Neuronal stem cell (in vitro differentiated cells): ENCODE data around the gene GRM7.

ENCODE experiments used
- DNase-seq: peaks from one replicate; pipeline ENCODE4 v3.0.0-alpha.2; 2013; ENCODE audit warnings: low spot score
- H2AFZ ChIP-seq: one replicate; pipeline ENCODE4 v1.6.1; 2013; ENCODE audit warnings: mild to moderate bottlenecking, low read length, inconsistent platforms
- H2AK5ac ChIP-seq: 2 replicates; pipeline ENCODE4 v1.6.1; 2013; ENCODE audit warnings: low read depth, mild to moderate bottlenecking, inconsistent platforms, low read length, moderate library complexity, mixed read lengths
- H2BK120ac ChIP-seq: 2 replicates; pipeline ENCODE4 v1.6.1; 2013; ENCODE audit warnings: low read depth, mild to moderate bottlenecking, inconsistent platforms, low read length, moderate library complexity, mixed read lengths
- H2BK12ac ChIP-seq: one replicate; pipeline ENCODE4 v1.6.1; 2013; ENCODE audit warnings: low read length, inconsistent platforms
- H2BK15ac ChIP-seq: 2 replicates; pipeline ENCODE4 v1.6.1; 2013; ENCODE audit warnings: mild to moderate bottlenecking, low read length, inconsistent platforms, mixed read lengths
- H2BK5ac ChIP-seq: one replicate; pipeline ENCODE4 v1.6.1; 2013; ENCODE audit warnings: inconsistent platforms, mild to moderate bottlenecking, low read length, moderate library complexity
- H3K14ac ChIP-seq: one replicate; pipeline ENCODE4 v1.6.1; 2013; ENCODE audit warnings: low read length, inconsistent platforms
- H3K18ac ChIP-seq: 2 replicates; pipeline ENCODE4 v1.6.1; 2013; ENCODE audit warnings: low read length, inconsistent platforms
- H3K23ac ChIP-seq: 2 replicates; pipeline ENCODE4 v1.6.1; 2013; ENCODE audit warnings: low read depth, mild to moderate bottlenecking, mixed read lengths, low read length, inconsistent platforms; ENCODE audit not compliant: poor library complexity
- H3K27ac ChIP-seq: replicated peaks from 3 replicates; pipeline ENCODE4 v1.5.1; 2013; ENCODE audit warnings: low read length, inconsistent platforms
- H3K27me3 ChIP-seq, 3 experiments: 2 replicates each; pipeline ENCODE4 v1.6.1; 2013; ENCODE audit warnings: low read length in 3 of 3, mild to moderate bottlenecking in 2 of 3, inconsistent platforms in 1 of 3, low read depth in 1 of 3, mixed read lengths in 1 of 3, moderate library complexity in 1 of 3; ENCODE audit not compliant: control insufficient read depth in 3 of 3, insufficient read depth in 3 of 3
- H3K36me3 ChIP-seq, 2 donors: replicated peaks in 1 of 2; 2 replicates each; pipeline ENCODE4 v1.6.1; 2013; ENCODE audit warnings: low read length in 2 of 2; ENCODE audit not compliant: control insufficient read depth in 2 of 2, insufficient read depth in 2 of 2
- H3K4ac ChIP-seq: 2 replicates; pipeline ENCODE4 v1.6.1; 2013; ENCODE audit warnings: inconsistent platforms, mild to moderate bottlenecking, low read length, moderate library complexity
- H3K4me1 ChIP-seq, 2 donors: 1 replicate in 1 of 2; 2 replicates in 1 of 2; pipeline ENCODE4 v1.6.1; 2013; ENCODE audit warnings: low read length in 2 of 2, low read depth in 1 of 2; ENCODE audit not compliant: control insufficient read depth in 2 of 2, insufficient read depth in 1 of 2
- H3K4me2 ChIP-seq: one replicate; pipeline ENCODE4 v1.6.1; 2013; ENCODE audit warnings: mild to moderate bottlenecking, low read length, inconsistent platforms; ENCODE audit not compliant: insufficient read depth, poor library complexity, severe bottlenecking
- H3K4me3 ChIP-seq, 2 donors: 2 replicates each; pipeline ENCODE4 v1.5.1; 2013; ENCODE audit warnings: low read length in 2 of 2, mild to moderate bottlenecking in 2 of 2, inconsistent platforms in 1 of 2, moderate library complexity in 1 of 2
- H3K79me1 ChIP-seq: one replicate; pipeline ENCODE4 v1.6.1; 2013; ENCODE audit warnings: low read depth, mild to moderate bottlenecking, inconsistent platforms, low read length, moderate library complexity
- H3K9ac ChIP-seq: one replicate; pipeline ENCODE4 v1.6.1; 2013; ENCODE audit warnings: mild to moderate bottlenecking, low read depth, low read length, inconsistent platforms; ENCODE audit not compliant: poor library complexity
- H3K9me3 ChIP-seq, 2 donors: replicated peaks in 1 of 2; 2 replicates each; pipeline versions ENCODE3 to v1.6.1; 2013; ENCODE audit warnings: low read length in 2 of 2, mild to moderate bottlenecking in 2 of 2, inconsistent platforms in 1 of 2, low read depth in 1 of 2, mixed read lengths in 1 of 2, moderate library complexity in 1 of 2; ENCODE audit not compliant: control insufficient read depth in 2 of 2, insufficient read depth in 1 of 2
- H4K8ac ChIP-seq: one replicate; pipeline ENCODE4 v1.6.1; 2013; ENCODE audit warnings: low read depth, mild to moderate bottlenecking, inconsistent platforms, low read length, moderate library complexity
- H4K91ac ChIP-seq: one replicate; pipeline ENCODE4 v1.6.1; 2013; ENCODE audit warnings: low read length, low read depth, mild to moderate bottlenecking, inconsistent platforms; ENCODE audit not compliant: poor library complexity
- WGBS, 2 donors: extraction: QIAGEN DNeasy Blood & Tissue Kit; methylation state at CpG; one replicate each; pipeline ENCODE4 v1.1.7; 2013; ENCODE audit warnings: missing lambda C conversion rate in 2 of 2, mixed read lengths in 1 of 2; ENCODE audit not compliant: insufficient read length in 2 of 2, insufficient replicate concordance in 1 of 2; ENCODE audit errors: extremely low coverage in 2 of 2; 5-methylcytosine and 5-hydroxymethylcytosine counted together

Gene GRM7

GRCh38 chr3:7166460-7166859 is 305.5 kb downstream of the GRM7 start:
- Histone ChIP-seq H4K8ac (no peak overlapping the region), H3K9me3 (no peaks in the 10 kb centered on the region), H3K79me1 (no peaks in the 10 kb centered on the region), H3K4me3 (no peak overlapping the region), H3K18ac (no peak overlapping the region), H3K23ac (no peak overlapping the region), H3K36me3 (no peaks in the 10 kb centered on the region), H2AK5ac (no peak overlapping the region), H3K4me1 (no peaks in the 10 kb centered on the region), H2BK15ac (no peak overlapping the region), H2BK120ac (no peak overlapping the region), H3K14ac (no peak overlapping the region), H3K27ac (no peak overlapping the region), H3K9ac (no peak overlapping the region), H2AFZ (no peak overlapping the region), H2BK5ac (no peak overlapping the region), H3K4ac (no peak overlapping the region), H2BK12ac (no peak overlapping the region), H3K27me3 (no peaks in the 10 kb centered on the region), H4K91ac (no peak overlapping the region), H3K4me2 (no peak overlapping the region)
- no CpG with 5 or more reads among the region's 4 CpGs for WGBS, 2 donors
- no peak for DNase-seq

DNA sequence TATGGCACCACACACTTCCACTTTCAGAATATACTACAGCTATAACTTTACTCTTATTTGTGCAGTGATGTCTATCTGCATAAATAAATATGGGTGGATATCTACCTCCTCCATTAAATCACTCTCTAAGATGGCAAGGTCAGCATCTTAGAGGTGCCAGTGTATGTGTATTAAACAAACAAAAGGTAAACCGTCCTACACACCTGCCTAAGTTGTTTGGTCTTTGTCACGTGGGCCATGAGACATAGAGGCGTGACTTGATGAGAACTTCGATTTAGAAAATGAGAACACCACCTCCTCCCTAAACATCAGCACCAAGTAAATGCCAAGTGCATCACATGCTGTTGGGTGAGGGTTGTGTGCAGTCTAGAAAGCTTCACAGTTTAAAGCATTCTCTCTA is 310.6 kb downstream of the GRM7 start:
- H3K4me1 ChIP-seq, result no peaks in the 10 kb centered on the region
- no peak overlapping the region for H2BK5ac ChIP-seq
- no CpG with 5 or more reads among the region's 4 CpGs for WGBS, 2 donors
- no peak overlapping the region for H3K18ac ChIP-seq
- H2BK120ac ChIP-seq, result no peak overlapping the region
- no peak overlapping the region for H3K4me2 ChIP-seq
- no peak overlapping the region for H2AFZ ChIP-seq
- no peak overlapping the region for H3K4ac ChIP-seq
- H4K91ac ChIP-seq, result no peak overlapping the region
- no peak overlapping the region for H3K23ac ChIP-seq
- no peak overlapping the region for H3K14ac ChIP-seq
- H3K27ac ChIP-seq, result no peak overlapping the region
- no peak overlapping the region for H3K4me3 ChIP-seq
- no peaks in the 10 kb centered on the region for H3K79me1 ChIP-seq
- H4K8ac ChIP-seq, result no peak overlapping the region
- H3K36me3 ChIP-seq, result no peaks in the 10 kb centered on the region
- H3K27me3 ChIP-seq, result no peaks in the 10 kb centered on the region
- H2BK12ac ChIP-seq, result no peak overlapping the region
- H3K9me3 ChIP-seq, result no peaks in the 10 kb centered on the region
- no peak for DNase-seq
- no peak overlapping the region for H2AK5ac ChIP-seq
- H3K9ac ChIP-seq, result no peak overlapping the region
- H2BK15ac ChIP-seq, result no peak overlapping the region

DNA sequence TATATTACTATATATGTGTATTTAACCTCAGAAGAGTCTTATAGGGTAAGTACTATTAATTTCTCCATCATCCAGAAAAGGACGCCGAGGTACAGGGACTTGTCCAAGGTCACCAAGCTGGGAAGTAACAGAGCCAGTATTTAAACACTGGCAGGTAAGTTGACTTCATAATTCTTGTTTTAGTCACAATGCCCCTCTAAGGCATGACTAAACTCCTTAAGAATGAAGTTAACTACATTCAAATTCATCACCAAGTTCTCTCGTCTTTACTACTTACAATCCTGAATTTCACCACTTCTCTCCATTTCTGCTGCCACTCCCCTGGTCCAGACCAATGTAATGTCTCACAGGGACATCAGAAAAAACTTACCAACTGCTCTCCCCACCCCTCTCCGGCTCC is 312.1 kb downstream of the GRM7 start:
- H3K14ac ChIP-seq, result no peak overlapping the region
- H3K4ac ChIP-seq, result no peak overlapping the region
- no peak overlapping the region for H2BK12ac ChIP-seq
- H3K36me3 ChIP-seq, result no peaks in the 10 kb centered on the region
- H3K18ac ChIP-seq, result no peak overlapping the region
- no peak overlapping the region for H2AK5ac ChIP-seq
- H4K8ac ChIP-seq, result no peak overlapping the region
- no peak overlapping the region for H2AFZ ChIP-seq
- no peak overlapping the region for H2BK15ac ChIP-seq
- no peak overlapping the region for H3K9ac ChIP-seq
- no peak overlapping the region for H3K27ac ChIP-seq
- H2BK5ac ChIP-seq, result no peak overlapping the region
- DNase-seq, result no peak
- no peak overlapping the region for H3K23ac ChIP-seq
- no peak overlapping the region for H4K91ac ChIP-seq
- H2BK120ac ChIP-seq, result no peak overlapping the region
- H3K27me3 ChIP-seq, result no peaks in the 10 kb centered on the region
- WGBS, 2 donors, result no CpG with 5 or more reads among the region's 4 CpGs
- no peaks in the 10 kb centered on the region for H3K9me3 ChIP-seq
- H3K4me1 ChIP-seq, result no peaks in the 10 kb centered on the region
- no peak overlapping the region for H3K4me3 ChIP-seq
- H3K4me2 ChIP-seq, result no peak overlapping the region
- no peaks in the 10 kb centered on the region for H3K79me1 ChIP-seq

DNA sequence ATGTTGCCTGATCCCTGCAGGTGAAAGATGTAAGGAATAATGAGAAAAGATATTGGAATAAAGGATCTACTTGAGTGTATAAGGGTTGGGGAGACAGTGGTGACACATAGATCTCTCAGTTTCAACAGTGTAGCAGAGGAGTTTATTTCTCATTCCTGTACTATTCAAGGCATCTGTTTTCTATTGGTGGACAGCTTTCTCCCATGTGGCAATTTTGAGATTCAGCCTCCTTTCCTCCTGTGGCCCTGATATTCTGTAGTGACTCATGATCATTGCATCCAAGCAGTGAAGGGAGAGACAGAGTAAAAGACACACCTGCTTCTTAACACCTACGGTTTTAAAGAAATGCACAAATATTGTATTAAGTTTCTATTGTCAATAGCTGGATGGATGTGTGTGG is 327.6 kb downstream of the GRM7 start:
- no peaks in the 10 kb centered on the region for H3K36me3 ChIP-seq
- no peak overlapping the region for H2BK15ac ChIP-seq
- H2AK5ac ChIP-seq, result no peak overlapping the region
- no peak overlapping the region for H3K9ac ChIP-seq
- H4K91ac ChIP-seq, result no peak overlapping the region
- no peaks in the 10 kb centered on the region for H3K27me3 ChIP-seq
- no peak overlapping the region for H3K23ac ChIP-seq
- DNase-seq, result no peak
- no peak overlapping the region for H2BK120ac ChIP-seq
- no peak overlapping the region for H3K18ac ChIP-seq
- no peaks in the 10 kb centered on the region for H3K9me3 ChIP-seq
- no peak overlapping the region for H3K4me2 ChIP-seq
- no peak overlapping the region for H2AFZ ChIP-seq
- no peaks in the 10 kb centered on the region for H3K4me1 ChIP-seq
- H3K4ac ChIP-seq, result no peak overlapping the region
- no peak overlapping the region for H2BK12ac ChIP-seq
- H3K14ac ChIP-seq, result no peak overlapping the region
- no peaks in the 10 kb centered on the region for H3K79me1 ChIP-seq
- no peak overlapping the region for H2BK5ac ChIP-seq
- WGBS, 2 donors, result no CpG with 5 or more reads among the region's 1 CpG
- H4K8ac ChIP-seq, result no peak overlapping the region
- no peak overlapping the region for H3K4me3 ChIP-seq
- no peak overlapping the region for H3K27ac ChIP-seq
